Activated naive CD4-positive, alpha-beta T cell treated with anti-CD3 and anti-CD28 coated beads, Interleukin-2, amount 50 U/mL, for 16 hours (primary cell): ENCODE measurements around the gene ZFAND3.

Experiments
- DNase-seq: peaks from one replicate; pipeline ENCODE4 v3.0.0-alpha.2; 2020

Gene ZFAND3

GRCh38 chr6:37830225-37830624, 10.7 kb downstream of the ZFAND3 start:
- no peak for DNase-seq

DNA sequence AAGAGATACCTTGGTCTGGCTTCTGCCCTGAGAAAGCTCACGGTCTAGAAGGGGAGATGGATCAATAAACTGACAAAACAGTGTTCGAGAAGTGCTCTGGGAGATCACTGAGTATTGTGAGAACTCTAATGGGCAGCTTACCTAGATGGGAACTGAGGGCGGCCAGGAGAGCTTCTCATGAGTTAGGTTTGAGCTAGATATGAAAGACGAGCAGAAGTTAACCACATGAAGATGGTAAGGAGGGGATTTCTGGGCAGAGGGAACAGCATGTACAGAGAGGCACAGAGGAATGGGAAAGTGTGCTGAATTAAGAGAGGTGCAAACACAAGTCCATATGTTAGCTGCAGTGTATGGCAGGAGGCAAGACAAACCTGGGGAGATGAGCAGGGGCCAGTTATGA, 11.9 kb downstream of the ZFAND3 start:
- no peak for DNase-seq

DNA sequence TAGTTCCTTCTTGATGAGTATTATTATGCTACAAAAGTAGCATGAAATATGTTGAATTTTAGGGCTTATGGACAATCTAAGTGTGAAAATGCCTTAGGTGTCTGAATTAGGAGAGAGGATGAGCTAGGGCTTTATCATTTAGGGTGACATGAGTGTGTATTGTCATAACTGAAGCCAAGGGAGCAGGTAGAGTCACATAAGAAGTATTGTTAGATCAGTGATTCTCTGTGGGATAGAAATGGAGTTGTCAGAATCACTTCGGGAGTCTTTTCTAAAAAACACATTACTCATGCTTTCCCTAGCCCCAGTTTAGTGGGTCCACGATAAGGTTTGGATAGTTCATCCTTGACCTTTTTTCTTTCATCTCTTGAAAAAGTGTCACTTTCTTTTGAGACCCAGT, 16.4 kb downstream of the ZFAND3 start:
- DNase-seq: no peak

- DNase-seq: no peak
Measured at GRCh38 chr6:37838219-37838921, 18.8 kb downstream of the ZFAND3 start.

DNA sequence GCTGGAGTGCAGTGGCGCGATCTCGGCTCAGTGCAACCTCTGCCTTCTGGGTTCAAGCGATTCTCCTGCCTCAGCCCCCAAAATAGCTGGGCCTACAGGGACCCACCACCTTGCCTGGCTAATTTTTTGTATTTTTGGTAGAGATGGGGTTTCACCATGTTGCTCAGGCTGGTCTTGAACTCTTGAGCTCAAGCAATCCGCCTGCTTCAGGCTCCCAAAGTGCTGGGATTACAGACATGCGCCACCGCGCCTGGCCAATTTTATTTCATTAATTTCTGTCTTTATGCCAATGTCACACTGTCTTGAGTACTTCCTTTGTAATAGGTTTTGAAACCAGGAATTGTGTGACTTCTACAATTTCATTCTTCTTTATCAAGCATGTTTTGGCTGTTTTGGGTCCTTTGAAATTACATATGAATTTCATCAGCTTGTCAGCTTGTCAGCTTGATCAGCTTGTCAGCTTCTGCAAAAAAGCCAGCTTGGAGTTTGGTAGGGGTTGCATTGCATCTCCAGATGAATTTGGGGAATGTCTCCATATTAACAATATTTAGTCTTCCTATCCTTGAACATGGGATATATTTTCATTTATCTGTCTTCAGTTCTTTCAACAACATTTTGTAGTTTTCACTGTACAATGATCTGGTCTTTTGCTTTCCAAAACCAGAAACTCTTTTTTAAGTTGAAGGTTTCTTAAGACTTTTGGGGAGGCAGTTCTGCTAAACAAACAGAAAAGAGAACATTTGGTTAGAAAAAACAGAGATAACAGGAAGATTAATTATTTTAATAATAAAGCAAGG, 20.8 kb downstream of the ZFAND3 start:
- DNase-seq: no peak

GRCh38 chr6:37840940-37841300, 21.4 kb downstream of the ZFAND3 start:
- no peak for DNase-seq

GRCh38 chr6:37845026-37845911, 25.7 kb downstream of the ZFAND3 start:
- no peak for DNase-seq

DNA sequence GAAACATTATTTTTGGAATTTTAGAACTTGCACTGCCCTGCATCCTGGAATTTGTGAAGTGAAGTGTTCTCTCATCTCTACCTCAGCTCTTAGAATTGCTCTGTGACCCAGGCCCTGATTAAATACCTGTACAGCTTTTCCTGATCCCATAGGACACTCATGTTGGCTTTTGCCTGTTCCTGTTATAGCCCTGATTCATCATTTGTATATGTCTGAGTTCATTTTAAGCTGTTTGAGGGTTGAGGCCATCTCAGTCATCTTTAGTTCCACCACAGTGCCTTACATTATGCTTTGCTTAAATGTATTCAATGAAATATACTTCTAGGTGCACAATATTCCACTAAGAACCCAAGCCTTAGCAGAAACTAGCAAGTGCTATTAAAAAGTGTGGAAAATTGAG, 26.4 kb downstream of the ZFAND3 start:
- no peak for DNase-seq

- DNase-seq: no peak
Measured at GRCh38 chr6:37847704-37848103, 28.2 kb downstream of the ZFAND3 start.

DNA sequence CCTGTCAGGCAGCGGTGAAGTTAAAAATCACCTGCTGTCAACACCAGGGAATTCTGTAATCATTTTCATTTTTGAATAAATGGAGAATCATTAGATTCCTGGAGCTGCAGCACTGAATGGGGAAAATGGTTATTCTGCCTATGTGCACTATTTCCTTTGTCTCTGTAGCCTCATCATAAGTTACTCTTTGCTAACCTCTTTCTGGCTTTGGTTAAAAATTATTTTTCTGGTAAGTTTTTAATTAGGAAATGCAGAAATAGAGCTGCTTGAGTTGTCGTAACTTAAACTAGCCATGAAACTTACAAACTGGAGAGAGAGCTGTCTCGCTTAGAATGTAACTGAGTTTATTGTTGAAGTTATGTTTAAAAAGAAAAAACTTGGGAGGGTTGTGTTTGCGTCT, 28.8 kb downstream of the ZFAND3 start:
- no peak for DNase-seq

GRCh38 chr6:37850260-37850659, 30.7 kb downstream of the ZFAND3 start:
- DNase-seq: no peak

DNA sequence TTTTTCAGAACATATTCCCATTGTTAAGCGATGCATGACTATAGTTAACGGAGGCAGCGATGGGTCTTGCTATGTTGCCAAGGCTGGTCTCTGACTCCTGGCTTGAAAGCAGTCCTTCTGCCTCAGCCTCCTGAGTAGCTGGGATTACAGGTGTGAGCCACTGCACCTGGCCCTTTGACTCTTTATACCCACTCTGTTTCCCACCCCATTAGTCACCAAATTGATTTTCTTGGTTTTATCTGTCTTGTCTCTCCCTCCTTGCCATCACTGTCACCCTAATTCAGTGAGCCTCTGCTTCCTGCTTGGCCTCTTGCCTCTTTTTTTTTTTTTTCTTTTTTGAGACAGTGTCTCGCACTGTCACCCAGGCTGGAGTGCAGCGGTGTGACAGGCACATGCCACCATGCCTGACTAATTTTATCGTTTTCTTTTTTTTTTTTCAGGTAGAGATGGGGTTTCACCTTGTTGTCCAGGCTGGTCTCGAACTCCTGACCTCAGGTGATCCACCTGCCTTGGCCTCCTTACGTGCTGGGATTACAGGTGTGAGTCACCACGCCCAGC, 31.3 kb downstream of the ZFAND3 start:
- DNase-seq: no peak

- no peak for DNase-seq
Measured at GRCh38 chr6:37851997-37852524, 32.5 kb downstream of the ZFAND3 start.

- no peak for DNase-seq
Measured at GRCh38 chr6:37856285-37856684, 36.8 kb downstream of the ZFAND3 start.

DNA sequence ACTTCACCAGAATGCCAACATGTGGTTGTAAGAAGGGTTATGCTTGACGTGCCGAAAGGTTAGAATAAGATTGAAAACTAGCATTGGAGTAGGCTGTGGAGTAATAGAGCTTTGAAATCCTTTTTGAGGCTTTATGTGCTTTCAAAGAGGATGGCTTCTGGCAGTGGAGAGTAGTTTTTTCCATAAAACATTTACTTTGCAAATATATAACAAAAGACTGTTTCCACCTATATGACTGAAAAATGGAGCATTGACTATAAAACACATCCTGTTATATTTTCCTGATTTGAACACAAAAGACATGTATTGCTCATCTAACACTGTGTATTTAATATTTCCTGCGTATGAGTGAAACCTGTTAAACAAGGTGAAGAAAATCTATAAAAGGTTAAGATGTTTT, 38.8 kb downstream of the ZFAND3 start:
- no peak for DNase-seq

DNA sequence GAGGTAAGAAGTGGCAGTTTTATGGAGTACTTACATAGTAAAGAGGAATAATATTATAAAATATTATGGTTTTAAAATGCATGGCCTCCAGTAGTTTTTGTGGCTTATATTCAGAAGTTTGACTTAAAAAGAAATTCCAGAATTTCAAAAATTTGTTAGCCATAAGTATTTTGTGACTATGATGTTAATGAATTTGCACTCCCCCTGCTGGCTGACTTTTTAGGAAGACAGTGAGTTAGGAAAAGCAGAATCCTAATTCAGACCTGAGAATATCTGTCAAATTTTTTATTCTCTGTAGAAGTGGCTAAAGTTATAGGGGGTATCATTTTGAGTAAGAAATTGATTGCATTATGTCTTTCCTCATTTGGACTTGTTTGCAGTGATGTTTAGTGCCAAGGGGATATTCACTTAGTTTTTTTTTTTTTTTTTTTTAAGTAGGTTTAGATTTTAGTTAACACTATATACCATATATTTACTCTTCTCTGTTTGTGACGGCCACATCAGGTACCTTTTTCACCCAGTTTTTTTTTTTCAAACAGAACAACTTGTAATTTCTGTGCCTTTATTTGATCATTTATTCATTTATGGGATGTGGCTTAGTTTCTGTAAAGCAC, 40.8 kb downstream of the ZFAND3 start:
- no peak for DNase-seq

GRCh38 chr6:37861452-37861851, 41.9 kb downstream of the ZFAND3 start:
- DNase-seq: no peak

GRCh38 chr6:37862430-37862829, 42.9 kb downstream of the ZFAND3 start:
- DNase-seq: no peak

DNA sequence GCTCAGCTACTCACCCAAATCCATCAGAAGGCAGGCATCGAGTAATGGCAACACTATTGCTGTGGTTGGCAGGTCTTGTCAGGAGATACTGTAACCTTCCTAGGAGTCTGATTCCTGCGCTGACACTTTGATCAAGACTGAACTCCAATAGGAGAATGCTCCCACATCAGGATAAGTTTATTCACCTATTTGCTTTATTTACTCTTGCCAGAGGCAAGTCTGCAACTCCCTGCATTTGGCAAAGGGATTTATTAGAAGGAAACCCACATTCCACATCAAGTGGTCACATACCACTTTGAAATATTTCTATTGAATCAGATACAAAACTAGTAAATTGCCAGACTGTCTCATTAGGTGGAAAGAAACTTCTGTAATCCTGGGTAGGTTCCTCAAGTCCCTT, 43.5 kb downstream of the ZFAND3 start:
- DNase-seq: no peak

DNA sequence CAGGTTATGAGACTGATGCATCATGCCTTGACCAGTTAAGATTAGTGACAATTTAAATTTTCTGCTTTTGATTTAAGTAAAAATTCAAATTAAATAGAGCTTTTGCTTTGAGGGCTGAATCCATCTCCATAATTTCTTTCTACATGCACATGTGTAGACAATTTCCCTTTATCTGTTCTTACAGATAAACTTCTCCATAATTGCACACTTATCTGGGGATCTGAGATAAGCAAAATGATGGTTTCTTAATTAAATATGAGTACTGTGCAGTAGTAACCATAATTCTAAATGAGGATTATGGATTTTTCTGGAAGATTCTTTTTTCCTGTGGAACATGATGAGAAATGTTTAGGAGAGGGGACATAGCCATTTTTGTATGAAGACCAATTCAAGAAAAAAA, 44.7 kb downstream of the ZFAND3 start:
- no peak for DNase-seq

- no peak for DNase-seq
Measured at GRCh38 chr6:37865504-37865903, 46.0 kb downstream of the ZFAND3 start.
